GM13976 (cell line): ENCODE results near the gene POLK.

Experiments
- DNase-seq: peaks from one replicate; pipeline ENCODE4 v3.0.0; 2012; ENCODE audit warnings: low spot score
- CTCF ChIP-seq: IDR thresholded peaks from 2 replicates; pipeline ENCODE4 v1.5.1; 2012; ENCODE audit warnings: borderline replicate concordance, mild to moderate bottlenecking; ENCODE audit not compliant: insufficient read depth; ENCODE audit errors: extremely low read depth, missing control alignments, control extremely low read depth
- in situ Hi-C: fragments of 300-500 bp; cut with MboI; formaldehyde crosslinking; loops from one replicate; pipeline ENCODE4 v1.12.0; 2022; ENCODE audit warnings: low sequenced_read_pairs, mixed read lengths, inconsistent platforms; ENCODE audit not compliant: unreplicated experiment

POLK gene

GRCh38 chr5:75538211-75538610 is 26.5 kb downstream of the POLK start:
- in situ Hi-C loops, result no loop called here
- no peak for DNase-seq
- no peak for TF ChIP-seq CTCF

GRCh38 chr5:75545131-75545530 is 33.4 kb downstream of the POLK start:
- no peak for DNase-seq
- TF ChIP-seq CTCF, result no peak

GRCh38 chr5:75546830-75547229 is 35.1 kb downstream of the POLK start:
- no peak for TF ChIP-seq CTCF
- in situ Hi-C loops, result no loop called here
- no peak for DNase-seq

More at GRCh38 chr5:75545131-75545530, 33.4 kb downstream of the POLK start:
- in situ Hi-C loops, result no loop called here

GRCh38 chr5:75547812-75548211 is 36.1 kb downstream of the POLK start:
- no peak for TF ChIP-seq CTCF
- in situ Hi-C loops, result no loop called here
- DNase-seq, result no peak

- no peak for DNase-seq
- in situ Hi-C loops, result no loop called here
- no peak for TF ChIP-seq CTCF
These were observed 38.9 kb downstream of the POLK start for GRCh38 chr5:75550597-75550996.

- no peak for DNase-seq
- in situ Hi-C loops, result no loop called here
- no peak for TF ChIP-seq CTCF
These were observed 39.8 kb downstream of the POLK start for GRCh38 chr5:75551471-75551870.

- TF ChIP-seq CTCF, result no peak
- in situ Hi-C loops, result no loop called here
These were observed 41.1 kb downstream of the POLK start for GRCh38 chr5:75552764-75553163.

More at GRCh38 chr5:75552764-75553163, 41.1 kb downstream of the POLK start:
- DNase-seq, result no peak
